Activated naive CD4-positive, alpha-beta T cell treated with anti-CD3 and anti-CD28 coated beads, Interleukin-2, amount 50 U/mL, for 24 hours (primary cell): ENCODE results near the gene H3-3A.

Experiments used
- H3K27ac Mint-ChIP-seq: one replicate; pipeline ENCODE4 v1.8.0; 2021; ENCODE audit warnings: mild to moderate bottlenecking, mixed read lengths
- H3K27me3 Mint-ChIP-seq: one replicate; pipeline ENCODE4 v1.8.0; 2021; ENCODE audit warnings: mixed read lengths
- H3K36me3 Mint-ChIP-seq: one replicate; pipeline ENCODE4 v1.8.0; 2021; ENCODE audit warnings: mixed read lengths
- H3K4me1 Mint-ChIP-seq: one replicate; pipeline ENCODE4 v1.8.0; 2021; ENCODE audit warnings: mixed read lengths
- H3K4me3 Mint-ChIP-seq: one replicate; pipeline ENCODE4 v1.8.0; 2021; ENCODE audit warnings: mild to moderate bottlenecking, mixed read lengths
- H3K9me3 Mint-ChIP-seq: one replicate; pipeline ENCODE4 v1.8.0; 2021; ENCODE audit warnings: mixed read lengths

H3-3A gene

GRCh38 chr1:226062558-226063223 lies at the start of gene H3-3A:
Gene H3-3A (plus strand): TSS chr1:226062716. CDS start chr1:226064352, 1,636 bp downstream.
- Mint-ChIP-seq H3K27me3 (no peaks in the 10 kb centered on the region), H3K4me1 (peaks cover 53% of the 10 kb centered on the region)

DNA sequence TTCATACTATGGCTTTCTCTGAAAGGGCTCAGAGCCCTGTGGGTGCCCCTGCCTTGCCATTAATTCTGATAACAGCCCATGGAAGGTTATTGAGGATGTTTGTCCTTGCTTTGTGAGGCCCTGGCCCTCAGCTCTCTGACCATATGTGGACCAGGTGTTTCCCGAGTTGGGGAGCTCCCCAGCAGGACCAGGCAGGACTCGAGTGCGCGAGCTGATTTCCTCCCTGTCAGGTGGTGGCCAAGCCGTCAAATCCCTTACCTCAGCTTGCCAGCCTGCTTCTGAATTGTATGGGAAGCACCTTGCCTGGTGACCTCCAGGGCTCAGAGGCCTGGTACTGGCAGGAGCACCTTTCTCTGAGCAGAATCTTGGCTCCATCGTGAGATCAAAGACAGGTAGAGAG lies 45.4 kb upstream of the H3-3A start:
- H3K27ac Mint-ChIP-seq: no peak overlapping the region
- no peak overlapping the region for H3K4me3 Mint-ChIP-seq
- H3K9me3 Mint-ChIP-seq: no peaks in the 10 kb centered on the region
- H3K27me3 Mint-ChIP-seq: no peaks in the 10 kb centered on the region
- peaks cover 4% of the 10 kb centered on the region for H3K4me1 Mint-ChIP-seq
- H3K36me3 Mint-ChIP-seq: no peaks in the 10 kb centered on the region

More at GRCh38 chr1:226062558-226063223, at the start of gene H3-3A:
- Mint-ChIP-seq H3K36me3 (peaks cover 19% of the 10 kb centered on the region), H3K4me3 (peak within 1 kb of the TSS; percentile 99), H3K27ac (peak within 1 kb of the TSS; percentile 99), H3K9me3 (no peaks in the 10 kb centered on the region)

GRCh38 chr1:226019572-226019971 lies 42.9 kb upstream of the H3-3A start:
- Mint-ChIP-seq H3K4me1 (peaks cover 4% of the 10 kb centered on the region), H3K27ac (no peak overlapping the region), H3K27me3 (no peaks in the 10 kb centered on the region)

GRCh38 chr1:226021401-226021800 lies 41.1 kb upstream of the H3-3A start:
- Mint-ChIP-seq H3K36me3 (no peaks in the 10 kb centered on the region), H3K27ac (no peak overlapping the region), H3K27me3 (no peaks in the 10 kb centered on the region), H3K4me3 (no peak overlapping the region), H3K4me1 (peaks cover 4% of the 10 kb centered on the region), H3K9me3 (no peaks in the 10 kb centered on the region)

More at GRCh38 chr1:226019572-226019971, 42.9 kb upstream of the H3-3A start:
- H3K9me3 Mint-ChIP-seq: no peaks in the 10 kb centered on the region
- no peaks in the 10 kb centered on the region for H3K36me3 Mint-ChIP-seq
- no peak overlapping the region for H3K4me3 Mint-ChIP-seq

GRCh38 chr1:226021801-226022200 lies 40.7 kb upstream of the H3-3A start:
- Mint-ChIP-seq H3K27ac (no peak overlapping the region), H3K4me3 (no peak overlapping the region), H3K9me3 (no peaks in the 10 kb centered on the region), H3K27me3 (no peaks in the 10 kb centered on the region), H3K4me1 (no peaks in the 10 kb centered on the region), H3K36me3 (no peaks in the 10 kb centered on the region)

DNA sequence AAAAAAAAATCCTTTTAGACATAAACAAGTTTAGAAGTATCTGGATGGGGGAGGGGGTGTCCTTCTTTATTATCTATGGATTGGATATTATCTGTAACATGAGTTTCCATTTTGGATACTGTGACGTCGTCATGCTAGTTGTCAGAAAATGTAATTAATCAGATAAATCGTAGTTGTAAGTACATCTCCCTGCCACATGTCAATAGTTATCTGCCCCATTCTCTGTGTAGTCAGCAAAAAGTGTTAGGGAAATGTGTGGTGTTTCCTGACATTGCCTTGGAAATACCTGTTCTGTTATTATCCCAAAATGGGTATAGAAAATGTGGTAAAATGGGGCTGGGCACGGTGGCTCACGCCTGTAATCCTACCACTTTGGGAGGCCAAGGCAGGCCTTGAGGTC lies 38.8 kb upstream of the H3-3A start:
- H3K4me1 Mint-ChIP-seq: no peaks in the 10 kb centered on the region
- H3K27ac Mint-ChIP-seq: no peak overlapping the region
- no peaks in the 10 kb centered on the region for H3K27me3 Mint-ChIP-seq
- H3K4me3 Mint-ChIP-seq: no peak overlapping the region
- no peaks in the 10 kb centered on the region for H3K36me3 Mint-ChIP-seq
- H3K9me3 Mint-ChIP-seq: no peaks in the 10 kb centered on the region

GRCh38 chr1:226026833-226027232 lies 35.7 kb upstream of the H3-3A start:
- no peaks in the 10 kb centered on the region for H3K4me1 Mint-ChIP-seq
- no peaks in the 10 kb centered on the region for H3K27me3 Mint-ChIP-seq
- no peak overlapping the region for H3K4me3 Mint-ChIP-seq
- H3K36me3 Mint-ChIP-seq: no peaks in the 10 kb centered on the region
- no peak overlapping the region for H3K27ac Mint-ChIP-seq
- H3K9me3 Mint-ChIP-seq: no peaks in the 10 kb centered on the region

GRCh38 chr1:226027538-226028217 lies 34.8 kb upstream of the H3-3A start:
- Mint-ChIP-seq H3K4me3 (no peak overlapping the region), H3K27me3 (no peaks in the 10 kb centered on the region)

GRCh38 chr1:226029093-226029496 lies 33.4 kb upstream of the H3-3A start:
- Mint-ChIP-seq H3K36me3 (no peaks in the 10 kb centered on the region), H3K27ac (no peak overlapping the region), H3K4me1 (no peaks in the 10 kb centered on the region), H3K27me3 (no peaks in the 10 kb centered on the region), H3K4me3 (no peak overlapping the region), H3K9me3 (no peaks in the 10 kb centered on the region)

More at GRCh38 chr1:226027538-226028217, 34.8 kb upstream of the H3-3A start:
- no peak overlapping the region for H3K27ac Mint-ChIP-seq
- no peaks in the 10 kb centered on the region for H3K9me3 Mint-ChIP-seq
- H3K4me1 Mint-ChIP-seq: no peaks in the 10 kb centered on the region
- no peaks in the 10 kb centered on the region for H3K36me3 Mint-ChIP-seq

DNA sequence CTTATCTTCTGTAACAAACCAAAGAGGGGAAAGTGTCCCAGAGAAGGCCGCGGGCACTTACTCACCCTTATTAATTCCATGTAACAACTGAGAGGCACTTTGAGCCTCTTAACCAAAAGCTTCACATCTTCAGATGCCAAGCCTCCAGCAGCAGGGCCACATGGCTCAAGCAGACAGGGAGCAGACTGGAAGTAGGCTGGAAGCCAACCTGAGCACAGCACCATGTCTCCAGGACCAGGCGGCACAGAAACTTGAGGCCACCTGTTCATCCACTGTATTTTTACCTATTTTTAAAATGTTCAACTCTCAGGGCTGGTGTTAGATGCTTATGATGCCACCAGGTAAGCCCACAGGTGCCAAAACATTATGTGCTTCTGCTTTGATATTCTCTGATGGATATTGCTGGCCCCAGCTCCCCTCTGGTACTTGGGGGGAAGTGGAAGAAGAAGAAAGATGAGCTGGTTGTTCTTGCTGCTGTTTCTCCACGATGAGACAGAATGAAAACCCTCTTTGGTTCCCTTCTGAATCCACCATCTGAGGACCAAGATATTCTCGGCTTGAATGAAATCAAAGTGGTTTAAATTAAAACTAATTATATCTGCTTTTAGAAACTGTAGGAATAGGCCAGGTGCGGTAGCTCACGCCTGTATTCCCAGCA lies 32.8 kb upstream of the H3-3A start:
- Mint-ChIP-seq H3K4me1 (no peaks in the 10 kb centered on the region), H3K4me3 (no peak overlapping the region), H3K36me3 (no peaks in the 10 kb centered on the region), H3K9me3 (no peaks in the 10 kb centered on the region), H3K27me3 (no peaks in the 10 kb centered on the region), H3K27ac (no peak overlapping the region)

- H3K27me3 Mint-ChIP-seq: no peaks in the 10 kb centered on the region
- H3K27ac Mint-ChIP-seq: no peak overlapping the region
- no peaks in the 10 kb centered on the region for H3K9me3 Mint-ChIP-seq
- no peaks in the 10 kb centered on the region for H3K4me1 Mint-ChIP-seq
- peaks cover 1% of the 10 kb centered on the region for H3K36me3 Mint-ChIP-seq
- H3K4me3 Mint-ChIP-seq: no peak overlapping the region
Measured at GRCh38 chr1:226033582-226033981, 28.9 kb upstream of the H3-3A start.

- Mint-ChIP-seq H3K27ac (no peak overlapping the region), H3K27me3 (no peaks in the 10 kb centered on the region), H3K4me1 (no peaks in the 10 kb centered on the region), H3K4me3 (no peak overlapping the region), H3K36me3 (peaks cover 1% of the 10 kb centered on the region), H3K9me3 (no peaks in the 10 kb centered on the region)
Measured at GRCh38 chr1:226033991-226034390, 28.5 kb upstream of the H3-3A start.

DNA sequence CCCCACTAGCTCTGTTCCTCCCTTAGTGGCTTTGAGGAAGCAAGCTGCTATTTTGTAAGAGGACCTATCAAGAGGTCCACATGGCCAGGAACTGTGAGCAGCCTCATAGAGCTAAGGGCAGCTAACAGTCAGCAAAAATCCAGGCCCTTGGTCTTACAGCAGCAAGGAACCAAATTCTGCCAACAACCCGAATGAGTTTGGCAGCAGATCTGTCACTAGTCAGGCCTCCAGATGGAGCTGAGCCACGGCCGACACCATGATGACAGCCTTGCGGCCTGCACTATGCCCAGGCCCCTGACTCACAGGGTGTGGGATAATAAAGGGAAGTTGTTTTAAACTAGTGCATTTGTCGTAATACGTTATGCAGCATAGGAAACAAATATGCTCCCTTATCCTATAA lies 28.0 kb upstream of the H3-3A start:
- no peaks in the 10 kb centered on the region for H3K27me3 Mint-ChIP-seq
- no peak overlapping the region for H3K27ac Mint-ChIP-seq
- no peaks in the 10 kb centered on the region for H3K4me1 Mint-ChIP-seq
- H3K36me3 Mint-ChIP-seq: peaks cover 1% of the 10 kb centered on the region
- no peaks in the 10 kb centered on the region for H3K9me3 Mint-ChIP-seq
- H3K4me3 Mint-ChIP-seq: no peak overlapping the region

DNA sequence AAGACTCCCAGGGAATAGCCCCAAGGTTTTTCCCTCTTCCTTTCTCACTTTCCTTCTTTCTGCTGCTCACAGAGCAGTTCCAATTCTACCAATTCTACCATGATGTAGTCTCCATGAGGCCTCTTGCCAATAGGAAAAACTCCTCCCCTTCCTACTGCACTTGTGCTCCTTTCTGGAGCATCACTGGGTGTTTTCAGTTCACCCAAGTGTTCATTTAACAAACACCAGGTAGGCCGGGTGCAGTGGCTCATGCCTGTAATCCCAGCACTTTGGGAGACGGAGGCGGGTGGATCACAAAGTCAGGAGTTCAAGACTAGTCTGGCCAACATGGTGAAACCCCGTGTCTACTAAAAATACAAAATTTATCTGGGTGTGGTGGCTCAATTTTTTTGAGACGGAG lies 26.6 kb upstream of the H3-3A start:
- H3K36me3 Mint-ChIP-seq: peaks cover 1% of the 10 kb centered on the region
- no peaks in the 10 kb centered on the region for H3K9me3 Mint-ChIP-seq
- no peak overlapping the region for H3K4me3 Mint-ChIP-seq
- no peaks in the 10 kb centered on the region for H3K27me3 Mint-ChIP-seq
- H3K27ac Mint-ChIP-seq: no peak overlapping the region
- no peaks in the 10 kb centered on the region for H3K4me1 Mint-ChIP-seq

- Mint-ChIP-seq H3K4me1 (no peaks in the 10 kb centered on the region), H3K4me3 (no peak overlapping the region), H3K9me3 (no peaks in the 10 kb centered on the region), H3K36me3 (peaks cover 1% of the 10 kb centered on the region), H3K27me3 (no peaks in the 10 kb centered on the region), H3K27ac (no peak overlapping the region)
Measured at GRCh38 chr1:226038661-226039060, 23.9 kb upstream of the H3-3A start.

- Mint-ChIP-seq H3K27me3 (no peaks in the 10 kb centered on the region), H3K4me3 (no peak overlapping the region), H3K9me3 (no peaks in the 10 kb centered on the region), H3K4me1 (no peaks in the 10 kb centered on the region), H3K27ac (no peak overlapping the region), H3K36me3 (peaks cover 1% of the 10 kb centered on the region)
Measured at GRCh38 chr1:226041419-226041818, 21.1 kb upstream of the H3-3A start.
